IMR-90 (cell line): ENCODE results near the gene PRDM2.

Experiments used
- BHLHE40 ChIP-seq: fragments of 150-350 bp; IDR thresholded peaks from 2 replicates; pipeline ENCODE4 v1.6.1; 2016; ENCODE audit warnings: mild to moderate bottlenecking, low read depth, low read length
- CEBPB ChIP-seq: IDR thresholded peaks from 2 replicates; pipeline ENCODE4 v1.6.1; 2012; ENCODE audit warnings: low read depth, low read length, improper control_type of control experiment
- CTCF ChIP-seq: conservative IDR thresholded peaks from 2 replicates; pipeline ENCODE4 v1.5.1; 2012; ENCODE audit warnings: mild to moderate bottlenecking, low read depth, low read length, improper control_type of control experiment
- FOS ChIP-seq: fragments of 150-350 bp; IDR thresholded peaks from 2 replicates; pipeline ENCODE4 v1.6.1; 2016; ENCODE audit warnings: low read depth, low read length
- MAFK ChIP-seq: IDR thresholded peaks from 2 replicates; pipeline ENCODE4 v1.6.1; 2012; ENCODE audit warnings: low read depth, low read length, improper control_type of control experiment
- POLR2A ChIP-seq: IDR thresholded peaks from 2 replicates; pipeline ENCODE4 v1.6.1; 2012; ENCODE audit warnings: mild to moderate bottlenecking, low read depth, low read length
- RAD21 ChIP-seq: IDR thresholded peaks from 2 replicates; pipeline ENCODE4 v1.6.1; 2012; ENCODE audit warnings: low read length, improper control_type of control experiment
- RFX5 ChIP-seq: IDR thresholded peaks from 2 replicates; pipeline ENCODE4 v1.8.0; 2012; ENCODE audit warnings: low read depth, mild to moderate bottlenecking, low read length, moderate library complexity
- SMC3 ChIP-seq: fragments of 150-350 bp; IDR thresholded peaks from 2 replicates; pipeline ENCODE4 v1.6.1; 2016; ENCODE audit warnings: low read depth, mild to moderate bottlenecking, antibody characterized with exemption, low read length, moderate library complexity

GRCh38 chr1:13681921-13682320 lies 18.1 kb upstream of the PRDM2 start:
- TF ChIP-seq CTCF, result no peak
- no peak for TF ChIP-seq FOS
- no peak for TF ChIP-seq RFX5
- no peak for TF ChIP-seq MAFK
- TF ChIP-seq SMC3, result no peak
- no peak for TF ChIP-seq POLR2A
- no peak for TF ChIP-seq RAD21
- no peak for TF ChIP-seq BHLHE40
- no peak for TF ChIP-seq CEBPB
